Panc1 (cell line): Measurements from ENCODE around the gene KMT2E. TPM values are rescaled to one million over a fixed set of nuclear protein-coding genes. Genes with fewer than 3 reads are reported as not detected.

Experiments used
- ATAC-seq: fragments of 200-7000 bp; cut with Tn5 transposase; 2 replicates; pipeline ENCODE4 v1.9.1; 2020; ENCODE audit warnings: mild to moderate bottlenecking, moderate library complexity
- BruUV-seq: library from RNA; stranded (reverse); fragments of 400-500 nt; replicated peaks from 2 replicates; lab custom pipeline; 2021; lab: Mats Ljungman, UMichigan
- CTCF ChIA-PET: fragments of 300-600 bp; sonication (Branson Sonifier 250); formaldehyde crosslinking; loops from one replicate; lab custom pipeline; 2022; ENCODE audit warnings: antibody characterized with exemption; lab: Charles Lee
- POLR2A ChIA-PET: fragments of 300-600 bp; sonication (Branson Sonifier 250); formaldehyde crosslinking; loops from one replicate; lab custom pipeline; 2022; ENCODE audit warnings: antibody characterized with exemption; lab: Charles Lee
- DNase-seq: peaks from one replicate; pipeline ENCODE4 v3.0.0-alpha.2; 2010; ENCODE audit warnings: low read depth, low spot score
- H3K27ac ChIP-seq: 2 replicates; pipeline ENCODE4 v1.5.1; 2011; ENCODE audit warnings: mild to moderate bottlenecking, low read length, inconsistent platforms
- H3K27me3 ChIP-seq: fragments of 200-500 bp; sonication (Bioruptor generic); 2 replicates; pipeline ENCODE4 v1.6.0; 2014; ENCODE audit warnings: low read length, inconsistent platforms; ENCODE audit not compliant: control insufficient read depth, insufficient read depth
- H3K36me3 ChIP-seq: fragments of 200-500 bp; sonication (Bioruptor generic); 2 replicates; pipeline ENCODE4 v1.5.1; 2014; ENCODE audit warnings: inconsistent platforms, mild to moderate bottlenecking, low read length, moderate library complexity; ENCODE audit not compliant: control insufficient read depth, insufficient read depth
- H3K4me1 ChIP-seq: 2 replicates; pipeline ENCODE4 v1.5.1; 2011; ENCODE audit warnings: inconsistent platforms, mild to moderate bottlenecking, low read length, moderate library complexity; ENCODE audit not compliant: control insufficient read depth, insufficient read depth
- H3K4me3 ChIP-seq, 2 experiments: 2 replicates each; pipeline ENCODE4 v1.5.1; 2011 to 2012; ENCODE audit warnings: low read depth in 2 of 2, low read length in 2 of 2, mild to moderate bottlenecking in 2 of 2, inconsistent platforms in 1 of 2, moderate library complexity in 1 of 2
- H3K9me3 ChIP-seq: fragments of 200-500 bp; sonication (Bioruptor generic); 2 replicates; pipeline ENCODE4 v1.5.1; 2014; ENCODE audit warnings: low read depth, mild to moderate bottlenecking, inconsistent platforms, low read length, moderate library complexity; ENCODE audit not compliant: control insufficient read depth, insufficient read depth
- CTCF ChIP-seq: fragments of 450-650 bp; IDR thresholded peaks from 2 replicates; pipeline ENCODE4 v1.5.1; 2017; ENCODE audit warnings: mild to moderate bottlenecking
- POLR2AphosphoS5 ChIP-seq: IDR thresholded peaks from 2 replicates; pipeline ENCODE4 v1.6.1; 2012; ENCODE audit warnings: mild to moderate bottlenecking, low read depth, low read length, moderate library complexity
- REST ChIP-seq, 2 experiments: IDR thresholded peaks; 2 replicates each; pipeline ENCODE4 v1.6.1; 2011 to 2012; ENCODE audit warnings: low read depth in 2 of 2, control low read depth in 1 of 2, low read length in 1 of 2, mild to moderate bottlenecking in 1 of 2, moderate library complexity in 1 of 2; ENCODE audit not compliant: insufficient read depth in 1 of 2
- SIN3A ChIP-seq: IDR thresholded peaks from 2 replicates; pipeline ENCODE4 v1.6.1; 2012; ENCODE audit warnings: low read depth, mild to moderate bottlenecking, low read length, moderate library complexity, borderline replicate concordance; ENCODE audit not compliant: insufficient read depth
- TCF7L2 ChIP-seq: IDR thresholded peaks from 2 replicates; pipeline ENCODE4 v1.6.1; 2011; ENCODE audit warnings: mild to moderate bottlenecking, low read depth, low read length, inconsistent platforms
- in situ Hi-C: cut with HindIII; loops from 2 replicates; pipeline ENCODE4 v1.10.0; 2016; ENCODE audit warnings: low sequenced_read_pairs, low pct_unique_long_range_greater_than_20kb
- intact Hi-C: fragments of 100-400 bp; cut with micrococcal nuclease; formaldehyde crosslinking; loops from one replicate; pipeline ENCODE4 v1.10.0; 2022; ENCODE audit not compliant: unreplicated experiment
- total RNA-seq: library from RNA; stranded (reverse); gene quantifications from one replicate; pipeline ENCODE4 v1.2.1, GENCODE V29; 2021; ENCODE audit not compliant: unreplicated experiment

The KMT2E gene
- total RNA-seq, 1 experiment from 2014 or later: 51.4 TPM

GRCh38 chr7:105035349-105035748 lies 21.3 kb downstream of the KMT2E start:
- intact Hi-C loops (no loop called here), in situ Hi-C loops (no loop called here)
- BruUV-seq: no TSS peak
- CTCF ChIA-PET: no interaction called here
- no peak for DNase-seq
- Histone ChIP-seq H3K4me1 (peaks cover 17% of the 10 kb centered on the region; the same call in 1 of the 2 replicates), H3K4me3 (no peak overlapping the region), H3K27ac (no peak overlapping the region), H3K27me3 (no peaks in the 10 kb centered on the region), H3K36me3 (peaks cover 1% of the 10 kb centered on the region; the same call in 1 of the 2 replicates), H3K9me3 (no peaks in the 10 kb centered on the region)
- no peak for ATAC-seq
- TF ChIP-seq TCF7L2 (no peak), CTCF (no peak), POLR2AphosphoS5 (no peak), SIN3A (no peak), REST (IDR thresholded peaks at IDR 0.05; ENCODE audit: insufficient read depth in 1 of 2, low read depth in 2 of 2, low read length in 1 of 2) (no peak)
- POLR2A ChIA-PET: no interaction called here

GRCh38 chr7:105036217-105037168 lies 22.5 kb downstream of the KMT2E start:
- Histone ChIP-seq H3K36me3 (peaks cover 5% of the 10 kb centered on the region; the same call in 1 of the 2 replicates), H3K27ac (no peak overlapping the region), H3K27me3 (no peaks in the 10 kb centered on the region), H3K9me3 (no peaks in the 10 kb centered on the region), H3K4me3 (no peak overlapping the region), H3K4me1 (peaks cover 17% of the 10 kb centered on the region; the same call in 1 of the 2 replicates)
- DNase-seq (no peak), ATAC-seq (no peak)
- ChIA-PET POLR2A (no interaction called here), CTCF (no interaction called here)
- in situ Hi-C loops: no loop called here
- intact Hi-C loops: no loop called here
- no TSS peak for BruUV-seq
- no peak for TF ChIP-seq REST (IDR thresholded peaks at IDR 0.05; ENCODE audit: insufficient read depth in 1 of 2, low read depth in 2 of 2, low read length in 1 of 2)
- no peak for TF ChIP-seq SIN3A
- TF ChIP-seq CTCF: no peak
- TF ChIP-seq POLR2AphosphoS5: no peak
- no peak for TF ChIP-seq TCF7L2
